Mesendoderm (in vitro differentiated cells): ENCODE measurements around the gene LTBP2.
A peak's percentile ranks its signal among the peaks of the same experiment; 100 is the strongest.

Experiments used
- DNase-seq: peaks from one replicate; pipeline ENCODE4 v3.0.0; 2013
- H2AK5ac ChIP-seq: 2 replicates; pipeline ENCODE4 v1.6.1; 2013; ENCODE audit warnings: low read length, inconsistent platforms
- H2BK120ac ChIP-seq: 2 replicates; pipeline ENCODE4 v1.6.1; 2013; ENCODE audit warnings: low read depth, mild to moderate bottlenecking, low read length, moderate library complexity, mixed read lengths
- H2BK15ac ChIP-seq: replicated peaks from 2 replicates; pipeline ENCODE4 v1.6.1; 2013; ENCODE audit warnings: low read depth, mild to moderate bottlenecking, moderate library complexity
- H2BK5ac ChIP-seq: 2 replicates; pipeline ENCODE4 v1.6.1; 2013; ENCODE audit warnings: low read length, inconsistent platforms
- H3K18ac ChIP-seq: 2 replicates; pipeline ENCODE4 v1.6.1; 2013; ENCODE audit warnings: mild to moderate bottlenecking, low read length, mixed read lengths
- H3K23ac ChIP-seq: one replicate; pipeline ENCODE4 v1.6.1; 2013; ENCODE audit warnings: low read length
- H3K27ac ChIP-seq: 2 replicates; pipeline ENCODE4 v1.5.1; 2013; ENCODE audit warnings: low read depth, mild to moderate bottlenecking, inconsistent platforms, low read length, moderate library complexity
- H3K27me3 ChIP-seq: 2 replicates; pipeline ENCODE4 v1.6.1; 2013; ENCODE audit warnings: low read length, control low read depth, mild to moderate bottlenecking, inconsistent platforms; ENCODE audit not compliant: insufficient read depth, poor library complexity
- H3K36me3 ChIP-seq: 2 replicates; pipeline ENCODE4 v1.6.1; 2013; ENCODE audit warnings: low read length, inconsistent platforms; ENCODE audit not compliant: control insufficient read depth, insufficient read depth
- H3K4ac ChIP-seq: one replicate; pipeline ENCODE4 v1.6.1; 2013; ENCODE audit warnings: low read depth, mild to moderate bottlenecking, low read length, moderate library complexity
- H3K4me1 ChIP-seq: 2 replicates; pipeline ENCODE4 v1.6.1; 2013; ENCODE audit warnings: low read depth, low read length, inconsistent platforms; ENCODE audit not compliant: control insufficient read depth
- H3K4me2 ChIP-seq: 2 replicates; pipeline ENCODE4 v1.6.1; 2013; ENCODE audit warnings: low read length
- H3K4me3 ChIP-seq: 2 replicates; pipeline ENCODE4 v1.5.1; 2013; ENCODE audit warnings: mild to moderate bottlenecking, low read length
- H3K56ac ChIP-seq: one replicate; pipeline ENCODE4 v1.6.1; 2013; ENCODE audit warnings: low read length
- H3K79me1 ChIP-seq: 2 replicates; pipeline ENCODE4 v1.6.1; 2013; ENCODE audit warnings: low read length, inconsistent platforms
- H3K79me2 ChIP-seq: 2 replicates; pipeline ENCODE4 v1.6.1; 2013; ENCODE audit warnings: mild to moderate bottlenecking, low read length; ENCODE audit not compliant: control insufficient read depth, insufficient read depth
- H3K9ac ChIP-seq: 2 replicates; pipeline ENCODE4 v1.6.1; 2013; ENCODE audit warnings: low read length, inconsistent platforms
- H4K5ac ChIP-seq: one replicate; pipeline ENCODE4 v1.6.1; 2013; ENCODE audit warnings: low read length
- H4K8ac ChIP-seq: one replicate; pipeline ENCODE4 v1.6.1; 2013; ENCODE audit warnings: low read depth, mild to moderate bottlenecking, control low read depth, low read length, moderate library complexity
- WGBS: extraction: QIAGEN DNeasy Blood & Tissue Kit; methylation state at CpG from one replicate; pipeline ENCODE4 v1.1.7; 2013; ENCODE audit warnings: low lambda C conversion rate, missing lambda C conversion rate; ENCODE audit not compliant: insufficient coverage; ENCODE audit errors: extremely low coverage; 5-methylcytosine and 5-hydroxymethylcytosine counted together

The LTBP2 gene

GRCh38 chr14:74585406-74586335 lies 26.4 kb downstream of the LTBP2 start:
- no peak overlapping the region for H3K9ac ChIP-seq
- no CpG with 5 or more reads among the region's 33 CpGs for WGBS
- no peak overlapping the region for H3K4ac ChIP-seq
- H3K4me3 ChIP-seq, result no peak overlapping the region
- H3K56ac ChIP-seq, result no peak overlapping the region
- no peak overlapping the region for H4K8ac ChIP-seq
- H3K23ac ChIP-seq, result no peak overlapping the region
- no peaks in the 10 kb centered on the region for H3K36me3 ChIP-seq
- no peak overlapping the region for H3K18ac ChIP-seq
- no peak overlapping the region for H2BK120ac ChIP-seq
- DNase-seq, result no peak
- H3K27ac ChIP-seq, result no peak overlapping the region
- H3K27me3 ChIP-seq, result no peaks in the 10 kb centered on the region
- no peak overlapping the region for H2AK5ac ChIP-seq
- H2BK15ac ChIP-seq, result no peak overlapping the region
- H3K79me2 ChIP-seq, result no peaks in the 10 kb centered on the region
- no peak overlapping the region for H2BK5ac ChIP-seq
- H3K79me1 ChIP-seq, result no peaks in the 10 kb centered on the region
- H3K4me2 ChIP-seq, result no peak overlapping the region
- no peaks in the 10 kb centered on the region for H3K4me1 ChIP-seq
- no peak overlapping the region for H4K5ac ChIP-seq

GRCh38 chr14:74584951-74585350 lies 27.1 kb downstream of the LTBP2 start:
- H3K4me2 ChIP-seq, result no peak overlapping the region

GRCh38 chr14:74583689-74584434 lies 28.2 kb downstream of the LTBP2 start:
- H3K27me3 ChIP-seq, result no peaks in the 10 kb centered on the region
- no peak overlapping the region for H2AK5ac ChIP-seq
- no peaks in the 10 kb centered on the region for H3K36me3 ChIP-seq
- no CpG with 5 or more reads among the region's 6 CpGs for WGBS
- no peak overlapping the region for H3K56ac ChIP-seq
- no peak overlapping the region for H3K18ac ChIP-seq
- no peak overlapping the region for H4K8ac ChIP-seq
- H2BK5ac ChIP-seq, result no peak overlapping the region
- H2BK15ac ChIP-seq, result no peak overlapping the region
- H3K4me3 ChIP-seq, result no peak overlapping the region
- H2BK120ac ChIP-seq, result no peak overlapping the region
- H3K79me1 ChIP-seq, result no peaks in the 10 kb centered on the region
- no peaks in the 10 kb centered on the region for H3K79me2 ChIP-seq
- no peaks in the 10 kb centered on the region for H3K4me1 ChIP-seq
- no peak overlapping the region for H3K4me2 ChIP-seq
- no peak overlapping the region for H4K5ac ChIP-seq
- no peak overlapping the region for H3K4ac ChIP-seq
- DNase-seq, result peak; percentile 66
- H3K9ac ChIP-seq, result no peak overlapping the region
- no peak overlapping the region for H3K27ac ChIP-seq
- no peak overlapping the region for H3K23ac ChIP-seq

More at GRCh38 chr14:74584951-74585350, 27.1 kb downstream of the LTBP2 start:
- H3K27ac ChIP-seq, result no peak overlapping the region
- H3K4me3 ChIP-seq, result no peak overlapping the region
- no peak overlapping the region for H3K56ac ChIP-seq
- H4K8ac ChIP-seq, result no peak overlapping the region
- no peaks in the 10 kb centered on the region for H3K36me3 ChIP-seq
- H3K4ac ChIP-seq, result no peak overlapping the region
- no peak overlapping the region for H2BK15ac ChIP-seq
- H3K9ac ChIP-seq, result no peak overlapping the region
- H3K23ac ChIP-seq, result no peak overlapping the region
- no peaks in the 10 kb centered on the region for H3K79me2 ChIP-seq
- no peaks in the 10 kb centered on the region for H3K4me1 ChIP-seq
- H2BK5ac ChIP-seq, result no peak overlapping the region
- no peak overlapping the region for H2AK5ac ChIP-seq
- H3K79me1 ChIP-seq, result no peaks in the 10 kb centered on the region
- DNase-seq, result no peak
- H4K5ac ChIP-seq, result no peak overlapping the region
- WGBS, result no CpG with 5 or more reads among the region's 5 CpGs
- no peak overlapping the region for H3K18ac ChIP-seq
- no peak overlapping the region for H2BK120ac ChIP-seq
- H3K27me3 ChIP-seq, result no peaks in the 10 kb centered on the region

- no peak overlapping the region for H3K9ac ChIP-seq
- H3K27me3 ChIP-seq, result no peaks in the 10 kb centered on the region
- no peak overlapping the region for H2AK5ac ChIP-seq
- H3K4me1 ChIP-seq, result no peaks in the 10 kb centered on the region
- H3K23ac ChIP-seq, result no peak overlapping the region
- H3K79me2 ChIP-seq, result no peaks in the 10 kb centered on the region
- DNase-seq, result no peak
- H3K79me1 ChIP-seq, result no peaks in the 10 kb centered on the region
- no peak overlapping the region for H2BK120ac ChIP-seq
- no peak overlapping the region for H3K27ac ChIP-seq
- H3K36me3 ChIP-seq, result no peaks in the 10 kb centered on the region
- no peak overlapping the region for H3K4ac ChIP-seq
- no CpG with 5 or more reads among the region's 1 CpG for WGBS
- no peak overlapping the region for H4K5ac ChIP-seq
- no peak overlapping the region for H3K4me3 ChIP-seq
- no peak overlapping the region for H3K56ac ChIP-seq
- H4K8ac ChIP-seq, result no peak overlapping the region
- H3K4me2 ChIP-seq, result no peak overlapping the region
- no peak overlapping the region for H3K18ac ChIP-seq
- H2BK15ac ChIP-seq, result no peak overlapping the region
- no peak overlapping the region for H2BK5ac ChIP-seq
These were observed 29.0 kb downstream of the LTBP2 start for GRCh38 chr14:74582910-74583581.

GRCh38 chr14:74580275-74580672 lies 31.8 kb downstream of the LTBP2 start:
- Histone ChIP-seq H2BK15ac (no peak overlapping the region), H3K79me2 (no peaks in the 10 kb centered on the region), H3K4ac (no peak overlapping the region), H3K27ac (no peak overlapping the region), H3K9ac (no peak overlapping the region), H3K23ac (no peak overlapping the region), H3K4me2 (no peak overlapping the region), H3K36me3 (no peaks in the 10 kb centered on the region), H3K27me3 (no peaks in the 10 kb centered on the region), H3K18ac (no peak overlapping the region), H3K4me1 (no peaks in the 10 kb centered on the region), H4K8ac (no peak overlapping the region), H3K79me1 (no peaks in the 10 kb centered on the region), H3K56ac (no peak overlapping the region), H4K5ac (no peak overlapping the region), H2BK120ac (no peak overlapping the region), H2BK5ac (no peak overlapping the region), H3K4me3 (no peak overlapping the region), H2AK5ac (no peak overlapping the region)
- DNase-seq, result no peak
- WGBS, result no CpG with 5 or more reads among the region's 4 CpGs
